NCI-H128 (cell line): ENCODE data around the gene ARHGAP28.

Source experiments
- DNase-seq: peaks from one replicate; lab custom pipeline; 2025; ENCODE audit not compliant: unreplicated experiment; lab: John Stamatoyannopoulos, UW

Gene ARHGAP28

GRCh38 chr18:6955304-6955703 lies 225.8 kb downstream of the ARHGAP28 start:
- no peak for DNase-seq

DNA sequence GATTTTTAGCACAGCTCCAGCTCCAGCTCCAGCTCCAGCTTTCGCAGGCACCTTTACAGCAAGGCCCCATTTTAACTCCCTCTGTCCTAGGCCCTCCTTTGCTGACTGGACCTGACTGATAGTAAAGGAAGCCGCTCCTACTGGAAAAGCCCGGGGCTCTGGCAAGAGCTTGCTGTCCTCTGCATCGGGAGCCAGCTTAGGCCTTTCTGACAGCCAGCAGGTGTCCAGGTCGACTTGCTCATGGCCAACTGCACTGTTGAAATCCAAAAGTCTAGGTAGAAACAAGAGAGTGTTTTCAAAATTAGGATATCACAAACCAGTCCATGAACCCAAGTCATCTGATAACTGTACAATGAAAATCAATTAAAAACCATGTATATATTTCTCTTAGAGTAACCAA lies 227.0 kb downstream of the ARHGAP28 start:
- no peak for DNase-seq

DNA sequence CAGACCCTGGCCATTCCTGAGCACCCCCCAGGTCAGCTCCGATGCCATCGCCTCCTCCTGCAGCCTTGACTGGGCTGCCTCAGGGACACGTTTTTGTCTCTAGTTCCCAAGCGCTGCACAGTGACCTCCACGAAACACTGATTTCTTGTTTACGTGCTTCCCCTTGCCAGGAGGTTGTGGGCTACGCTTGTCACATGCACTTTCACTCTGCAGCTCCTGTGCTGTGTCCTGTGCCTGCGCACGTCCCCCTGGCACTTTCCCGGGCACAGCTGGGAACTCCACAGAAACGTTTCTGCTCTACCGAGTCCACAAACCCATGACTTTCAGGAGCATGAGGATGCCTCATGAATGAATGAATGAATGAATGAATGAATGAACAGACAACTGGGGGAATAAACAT lies 227.5 kb downstream of the ARHGAP28 start:
- no peak for DNase-seq

DNA sequence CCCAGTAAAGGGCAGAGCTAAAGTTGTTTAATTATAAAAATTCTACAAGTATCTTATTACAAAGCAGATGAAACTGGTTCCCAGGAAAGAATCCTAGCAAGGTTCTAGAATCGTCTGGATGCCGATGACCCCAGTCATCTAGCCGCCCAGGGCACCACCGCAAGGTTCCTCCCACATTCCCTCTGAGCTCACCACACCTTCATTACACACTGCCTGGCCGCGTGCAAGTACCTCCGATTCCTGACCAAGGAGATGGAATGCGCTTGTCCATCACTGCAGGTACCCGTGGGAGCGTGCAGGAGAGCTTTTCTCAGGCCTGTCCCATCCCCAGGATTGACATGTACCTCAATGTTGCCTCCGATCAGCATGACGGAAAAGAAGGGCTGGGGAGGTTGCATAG lies 229.6 kb downstream of the ARHGAP28 start:
- no peak for DNase-seq

DNA sequence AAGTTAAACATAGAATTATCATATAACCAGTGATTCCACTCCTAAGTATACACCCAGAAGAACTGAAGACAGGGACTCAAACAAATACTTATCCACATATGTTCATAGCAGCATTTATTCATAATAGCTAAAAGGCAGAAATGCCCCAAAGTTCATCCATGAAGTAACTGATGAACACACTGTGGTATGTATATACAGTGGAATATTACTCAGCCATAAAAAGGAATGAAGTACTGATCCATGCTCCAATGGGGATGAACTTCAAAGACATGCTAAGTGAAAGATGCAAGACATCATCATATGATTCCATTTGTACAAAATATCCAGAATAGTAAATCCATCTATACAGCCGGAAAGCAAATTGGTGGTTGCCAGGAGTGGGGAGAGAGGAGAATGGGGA lies 230.6 kb downstream of the ARHGAP28 start:
- no peak for DNase-seq

DNA sequence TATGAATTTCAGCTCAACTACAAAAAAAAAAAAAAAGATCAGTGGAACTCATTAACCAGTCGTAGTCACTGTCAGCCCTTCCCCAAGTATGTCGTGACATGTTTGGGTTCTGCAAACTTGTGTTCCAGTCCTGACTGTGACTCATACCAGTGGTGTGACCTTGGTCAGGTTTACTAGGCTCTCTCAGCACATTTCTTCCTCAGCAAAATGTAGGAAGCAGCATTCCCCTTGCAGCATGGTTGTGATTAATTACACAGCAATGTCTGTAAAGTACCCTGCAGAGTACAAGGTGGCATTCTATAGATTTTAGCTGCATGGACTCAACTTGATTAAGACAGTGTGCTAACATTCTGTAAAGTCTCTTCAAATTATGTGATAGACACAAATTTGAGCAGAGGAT lies 231.1 kb downstream of the ARHGAP28 start:
- DNase-seq, result no peak

GRCh38 chr18:6961331-6961730 lies 231.8 kb downstream of the ARHGAP28 start:
- DNase-seq, result no peak

GRCh38 chr18:6962571-6963451 lies 233.3 kb downstream of the ARHGAP28 start:
- DNase-seq, result no peak

- DNase-seq, result no peak
Observed at GRCh38 chr18:6963452-6964097, 234.1 kb downstream of the ARHGAP28 start.
